ENCODE data around the gene AFF1.
A peak's percentile ranks its signal among the peaks of the same experiment; 100 is the strongest.
"Not testable (repeated sequence)": the region's sequence is repeated elsewhere in the genome, so short reads cannot be mapped to it uniquely, and the experiment has no call there.

Gene AFF1

DNA sequence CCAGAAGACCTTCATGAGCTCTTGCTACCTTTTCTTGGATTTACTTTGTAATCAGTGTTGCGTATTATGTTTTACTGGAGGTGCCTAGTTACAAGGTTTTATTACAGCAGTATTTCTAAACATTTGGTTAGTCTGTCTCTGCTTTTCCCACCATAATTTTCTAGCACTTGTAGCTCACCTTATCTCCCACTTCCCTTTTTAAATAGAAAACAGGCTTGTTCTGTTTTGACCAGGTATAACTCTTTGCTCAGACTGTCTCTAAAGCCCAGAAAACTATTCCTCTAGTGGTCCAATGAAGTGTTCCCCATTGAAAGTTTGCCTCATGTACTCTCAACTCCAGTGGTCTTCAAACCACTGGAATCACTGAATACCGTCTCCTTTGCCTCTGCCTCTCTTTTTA lies 43.9 kb downstream of the AFF1 start:
- DNase-seq (ENCODE audit: low spot score) = no peak

DNA sequence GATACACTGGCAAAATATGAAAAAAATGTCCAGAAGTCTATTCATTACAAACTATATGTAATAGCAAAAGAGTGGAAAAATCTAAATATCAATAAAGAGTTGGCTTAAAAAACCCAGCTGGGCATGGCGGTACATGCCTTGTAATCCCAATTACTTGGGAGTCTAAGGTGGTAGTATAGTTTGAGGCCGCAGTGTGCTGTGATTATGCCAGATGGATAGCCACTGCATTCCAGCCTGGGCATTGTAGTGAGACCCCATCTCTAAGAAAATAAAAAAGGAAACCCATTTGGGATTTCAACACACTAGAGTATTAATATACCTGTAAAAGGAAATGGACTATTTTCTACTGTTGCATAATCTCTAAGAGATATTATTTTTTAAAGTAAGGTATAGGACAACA lies 45.4 kb downstream of the AFF1 start:
- no peak for DNase-seq (ENCODE audit: low spot score)

DNA sequence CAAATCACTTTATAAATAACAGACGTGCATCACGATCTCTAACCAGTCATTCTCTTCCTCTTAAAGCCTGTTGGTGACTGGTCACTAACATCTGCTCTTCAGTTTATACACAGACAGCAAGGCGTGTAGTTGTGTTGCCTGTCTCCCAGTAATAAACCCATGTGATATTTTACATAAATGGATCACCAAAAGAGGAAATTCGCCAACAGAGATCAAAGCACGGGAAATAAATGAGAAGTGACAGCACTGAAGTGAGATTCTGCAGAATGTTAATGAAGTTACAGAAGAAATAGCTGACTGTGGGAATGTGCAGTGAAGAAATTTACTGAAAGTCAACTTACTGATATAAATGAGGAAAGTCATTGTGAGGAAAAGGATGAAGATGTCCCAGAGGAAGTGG lies 47.0 kb downstream of the AFF1 start:
- no peak for DNase-seq (ENCODE audit: low spot score)

DNA sequence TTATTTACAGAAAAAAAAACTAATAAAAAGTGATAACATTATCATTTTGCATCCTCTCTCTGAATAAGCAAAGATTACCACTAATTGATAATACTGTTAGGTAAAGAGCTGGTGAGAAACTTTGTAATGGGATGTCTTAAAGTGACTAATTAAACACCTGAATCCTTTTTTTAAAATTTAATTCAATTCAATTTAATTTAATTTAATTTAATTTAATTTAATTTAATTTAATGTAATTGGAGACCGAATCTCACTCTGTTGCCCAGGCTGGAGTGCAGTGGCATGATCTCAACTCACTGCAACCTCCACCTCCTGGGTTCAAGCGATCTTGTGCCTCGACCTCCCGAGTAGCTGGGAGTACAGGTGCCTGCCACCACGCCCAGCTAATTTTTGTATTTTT lies 51.0 kb downstream of the AFF1 start:
- DNase-seq (ENCODE audit: low spot score) = not testable (repeated sequence)

DNA sequence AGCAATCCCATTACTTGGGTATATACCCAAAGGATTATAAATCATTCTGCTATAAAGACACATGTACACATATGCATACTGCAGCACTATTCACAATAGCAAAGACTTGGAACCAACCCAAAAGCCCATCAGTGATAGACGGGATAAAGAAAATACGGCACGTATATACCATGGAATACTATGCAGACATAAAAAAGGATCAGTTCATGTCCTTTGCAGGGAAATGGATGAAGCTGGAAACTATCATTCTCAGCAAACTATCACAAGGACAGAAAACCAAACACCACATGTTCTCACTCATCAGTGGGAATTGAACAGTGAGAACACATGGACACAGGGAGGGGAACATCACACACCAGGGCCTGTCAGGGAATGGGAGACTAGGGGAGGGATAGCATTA lies 54.8 kb downstream of the AFF1 start:
- DNase-seq (ENCODE audit: low spot score) = not testable (repeated sequence)

DNA sequence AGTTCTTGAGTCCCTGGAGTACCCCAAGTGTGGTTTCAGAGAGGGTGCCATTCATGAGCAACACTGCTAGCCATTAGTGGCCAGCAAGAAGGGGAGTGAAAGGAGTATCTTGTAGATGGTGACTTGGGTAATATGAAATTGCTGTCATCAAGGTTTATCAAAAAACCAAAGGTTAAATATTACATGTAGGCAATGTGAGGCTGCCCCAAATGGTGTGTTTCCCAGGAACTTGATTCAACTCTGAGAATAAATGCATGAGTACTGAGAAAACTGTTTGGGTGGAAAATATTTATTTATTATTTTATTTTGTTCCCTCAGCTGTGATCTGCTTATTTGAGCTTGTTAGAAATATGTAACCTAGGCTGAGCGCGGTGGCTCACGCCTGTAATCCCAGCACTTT lies 55.7 kb downstream of the AFF1 start:
- no peak for DNase-seq (ENCODE audit: low spot score)

DNA sequence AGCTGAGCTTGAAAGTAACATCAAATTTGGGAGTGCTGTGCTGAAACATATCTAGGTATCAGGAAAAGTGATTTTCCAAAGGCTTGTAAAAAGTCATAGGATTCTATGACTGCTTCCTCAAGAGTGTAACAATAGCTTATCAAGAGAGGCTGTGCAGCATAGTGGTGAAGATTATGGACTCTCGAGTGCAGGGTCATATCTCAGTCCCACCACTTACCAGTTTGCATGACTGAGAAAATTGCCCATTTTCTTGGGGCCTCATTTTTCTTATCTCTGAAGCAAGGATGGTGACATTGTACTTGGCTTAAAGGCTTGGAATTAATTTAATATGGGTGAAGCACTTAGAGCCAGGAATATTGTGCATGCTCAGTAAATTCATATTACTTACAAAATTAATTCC lies 57.2 kb downstream of the AFF1 start:
- DNase-seq (ENCODE audit: low spot score) = no peak

DNA sequence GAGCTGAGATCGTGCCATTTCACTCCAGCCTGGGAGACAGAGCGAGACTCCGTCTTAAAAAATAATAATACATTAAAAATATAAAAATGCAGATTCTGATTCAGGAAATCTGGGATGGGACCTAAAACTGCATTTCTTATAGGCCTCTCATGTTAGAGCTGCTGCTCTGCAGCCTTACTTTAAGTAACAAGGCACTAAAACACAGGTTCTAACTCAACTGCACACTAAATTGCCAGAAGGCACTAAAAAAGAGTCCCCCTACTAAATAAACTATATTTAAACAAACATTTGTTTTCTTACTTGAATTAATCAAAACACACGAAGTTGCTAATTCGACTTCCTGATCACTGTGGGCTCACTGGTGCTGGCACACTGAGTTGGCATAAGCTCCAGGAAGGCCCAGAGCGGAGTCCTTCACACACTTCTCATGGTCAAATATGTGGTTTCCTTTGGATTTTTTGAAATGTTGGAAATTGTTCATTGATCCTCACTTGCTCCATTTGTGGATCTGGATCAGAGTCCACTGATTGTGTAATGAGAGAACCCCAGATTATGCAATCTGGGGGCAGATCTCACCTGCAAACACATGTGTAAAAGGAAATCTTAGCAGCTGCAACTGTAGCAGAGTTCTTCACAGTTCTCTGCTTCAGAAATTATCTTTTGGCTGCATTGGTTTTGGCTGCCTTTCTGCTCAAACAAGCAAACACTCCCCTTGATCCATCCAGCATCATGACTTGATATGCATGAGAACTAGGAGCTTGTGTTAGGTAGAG lies 59.3 kb downstream of the AFF1 start:
- no peak for DNase-seq (ENCODE audit: low spot score)

DNA sequence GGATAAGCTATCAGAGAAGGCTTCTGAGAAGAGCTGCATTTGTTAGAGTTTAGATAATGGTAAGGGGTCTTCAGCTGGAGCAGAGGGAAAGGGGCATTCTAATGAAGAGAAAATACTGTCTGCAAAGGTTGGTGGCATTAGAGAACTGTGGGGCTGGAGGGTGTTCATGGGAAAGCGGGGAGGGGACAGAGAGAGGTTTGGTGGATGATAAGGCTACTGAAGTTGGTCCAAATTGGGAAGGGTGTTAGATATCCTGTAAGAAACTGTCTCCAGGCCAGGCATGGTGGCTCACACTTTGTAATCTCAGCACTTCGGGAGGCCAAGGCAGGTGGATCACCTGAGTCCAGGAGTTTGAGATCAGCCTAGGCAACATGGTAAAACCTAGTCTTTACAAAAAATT lies 59.9 kb downstream of the AFF1 start:
- DNase-seq (ENCODE audit: low spot score) = no peak

DNA sequence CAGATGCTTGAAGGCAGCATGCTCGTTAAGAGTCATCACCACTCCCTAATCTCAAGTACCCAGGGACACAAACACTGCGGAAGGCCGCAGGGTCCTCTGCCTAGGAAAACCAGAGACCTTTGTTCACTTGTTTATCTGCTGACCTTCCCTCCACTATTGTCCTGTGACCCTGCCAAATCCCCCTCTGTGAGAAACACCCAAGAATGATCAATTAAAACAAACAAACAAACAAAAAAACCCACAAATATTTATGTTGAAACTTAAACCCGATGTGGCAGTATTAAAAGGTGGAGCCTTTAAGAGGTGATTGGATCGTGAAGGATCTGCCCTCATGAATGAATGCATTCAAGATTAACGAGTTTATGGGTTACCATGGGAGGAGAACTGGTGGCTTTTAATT lies 61.7 kb downstream of the AFF1 start:
- not testable (repeated sequence) for DNase-seq (ENCODE audit: low spot score)

DNA sequence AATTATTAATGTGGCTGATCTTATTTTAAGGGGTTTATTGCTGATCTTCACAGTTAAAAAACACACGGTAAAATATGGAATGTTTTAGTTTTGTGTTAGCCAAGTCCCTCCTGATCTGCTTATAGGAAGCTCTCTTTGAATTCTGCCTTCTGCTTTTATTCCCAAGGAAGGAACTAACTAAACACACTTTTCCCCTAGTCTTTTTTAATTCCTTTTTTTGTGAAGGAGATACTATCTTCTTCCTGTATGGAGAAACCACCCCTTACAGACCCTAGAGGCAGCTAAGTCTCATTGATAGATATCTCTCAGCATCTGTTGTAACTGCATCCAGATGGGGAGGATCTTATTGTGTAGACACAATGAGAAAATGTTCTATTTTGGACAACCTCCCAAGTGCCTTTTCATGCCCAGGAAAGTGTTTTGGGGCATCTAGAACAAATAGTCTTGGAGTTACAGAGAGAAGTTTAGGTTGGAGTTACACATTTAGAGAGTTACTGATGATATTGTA lies 64.4 kb downstream of the AFF1 start:
- DNase-seq (ENCODE audit: low spot score) = no peak

DNA sequence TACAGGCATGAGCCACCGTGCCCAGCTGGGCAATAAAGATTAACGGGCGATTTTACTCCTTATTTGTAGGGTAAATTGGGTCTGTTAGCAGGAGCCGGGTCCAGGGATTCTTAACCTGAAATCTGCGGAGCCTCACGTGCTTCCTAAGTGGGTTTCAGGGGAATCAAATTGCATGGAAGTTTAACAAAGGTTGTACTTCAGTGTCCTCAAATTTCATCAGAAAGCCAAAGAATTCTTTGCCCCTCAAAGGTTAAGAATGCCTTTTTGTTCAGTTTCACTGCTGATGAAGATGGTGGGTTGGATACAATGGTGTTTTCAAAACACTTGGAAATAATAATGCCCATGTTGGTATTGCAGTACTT lies 67.9 kb downstream of the AFF1 start:
- no peak for DNase-seq (ENCODE audit: low spot score)

DNA sequence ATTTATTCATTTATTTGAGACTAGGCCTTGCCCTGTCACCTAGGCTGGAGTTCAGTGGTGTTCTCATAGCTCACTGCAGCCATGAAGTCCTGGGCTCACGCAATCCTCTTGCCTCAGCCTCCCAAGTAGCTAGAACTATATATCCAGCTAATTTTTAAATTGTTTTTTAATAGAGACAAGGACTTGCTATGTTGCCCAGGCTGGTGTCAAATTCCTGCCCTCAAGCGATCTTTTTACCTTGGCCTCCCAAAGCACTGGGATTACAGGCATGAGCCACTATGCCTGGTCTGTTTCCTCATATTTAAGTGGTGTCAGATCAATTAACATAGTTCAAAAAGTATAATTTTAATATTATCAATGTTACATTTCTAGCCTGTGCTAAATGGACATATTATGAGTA lies 68.5 kb downstream of the AFF1 start:
- no peak for DNase-seq (ENCODE audit: low spot score)

DNA sequence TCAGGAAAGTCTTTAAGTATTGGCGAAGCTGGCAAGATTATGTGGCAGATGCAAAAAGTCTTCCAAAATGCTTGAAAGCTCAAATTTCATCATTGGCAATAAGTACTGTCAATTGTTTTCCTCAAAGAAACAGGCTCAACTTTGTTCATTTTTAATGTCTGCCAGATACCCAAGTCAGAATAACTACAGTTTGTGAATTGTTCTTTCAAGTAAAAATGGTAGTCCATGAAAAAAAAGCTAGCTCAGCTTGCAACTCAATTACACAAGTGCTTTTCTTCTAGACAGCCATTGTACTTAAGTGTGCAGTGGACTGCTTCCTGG lies 70.5 kb downstream of the AFF1 start:
- no peak for DNase-seq (ENCODE audit: low spot score)

DNA sequence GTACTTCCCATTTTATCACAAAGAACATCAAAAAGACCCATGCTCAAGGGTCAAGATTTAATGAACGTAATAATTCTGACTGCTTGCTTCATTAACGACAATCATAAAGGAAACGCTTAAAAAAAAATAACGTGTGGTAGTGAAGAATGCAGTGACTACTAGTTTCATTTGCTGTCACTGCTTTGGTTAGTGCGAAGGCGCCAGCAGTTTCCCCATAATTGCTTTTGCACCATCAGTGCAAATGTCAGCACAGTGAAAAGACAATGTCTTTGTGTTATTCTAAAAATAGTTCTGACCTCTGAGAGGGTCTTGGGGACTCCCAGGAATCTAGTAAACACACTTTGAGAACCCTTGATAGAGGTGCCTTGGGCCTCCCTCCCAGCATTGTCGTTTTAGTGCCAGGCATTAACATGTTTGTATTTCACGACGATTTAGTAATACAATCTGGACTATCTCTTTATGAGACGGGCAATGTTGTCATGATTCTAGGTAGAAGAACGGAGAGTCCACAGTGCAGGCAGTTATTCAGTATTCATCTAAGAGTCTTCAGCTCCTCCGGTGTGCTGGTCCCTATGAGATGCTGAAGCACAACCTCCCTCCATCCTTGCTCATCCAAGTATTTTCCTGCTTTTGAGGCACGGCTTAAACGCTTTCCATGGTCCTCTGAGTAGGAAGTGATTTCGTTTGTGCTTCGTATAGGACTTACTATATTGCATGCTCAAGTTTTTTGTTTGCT lies 71.0 kb downstream of the AFF1 start:
- DNase-seq (ENCODE audit: low spot score) = peak; percentile 27

DNA sequence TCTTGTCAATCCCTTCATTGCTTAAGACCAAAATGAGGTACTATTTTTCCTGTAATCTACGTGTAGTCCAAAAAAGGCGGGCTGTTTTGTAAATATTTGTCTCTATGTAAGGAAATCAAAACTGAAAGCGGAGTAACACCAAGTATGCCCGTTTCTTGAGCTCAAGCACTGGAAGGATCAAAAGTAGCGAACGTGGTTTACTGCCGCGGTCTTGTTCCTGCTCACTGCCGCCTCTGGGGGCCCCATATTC lies 71.5 kb downstream of the AFF1 start:
- DNase-seq (ENCODE audit: low spot score) = no peak

DNA sequence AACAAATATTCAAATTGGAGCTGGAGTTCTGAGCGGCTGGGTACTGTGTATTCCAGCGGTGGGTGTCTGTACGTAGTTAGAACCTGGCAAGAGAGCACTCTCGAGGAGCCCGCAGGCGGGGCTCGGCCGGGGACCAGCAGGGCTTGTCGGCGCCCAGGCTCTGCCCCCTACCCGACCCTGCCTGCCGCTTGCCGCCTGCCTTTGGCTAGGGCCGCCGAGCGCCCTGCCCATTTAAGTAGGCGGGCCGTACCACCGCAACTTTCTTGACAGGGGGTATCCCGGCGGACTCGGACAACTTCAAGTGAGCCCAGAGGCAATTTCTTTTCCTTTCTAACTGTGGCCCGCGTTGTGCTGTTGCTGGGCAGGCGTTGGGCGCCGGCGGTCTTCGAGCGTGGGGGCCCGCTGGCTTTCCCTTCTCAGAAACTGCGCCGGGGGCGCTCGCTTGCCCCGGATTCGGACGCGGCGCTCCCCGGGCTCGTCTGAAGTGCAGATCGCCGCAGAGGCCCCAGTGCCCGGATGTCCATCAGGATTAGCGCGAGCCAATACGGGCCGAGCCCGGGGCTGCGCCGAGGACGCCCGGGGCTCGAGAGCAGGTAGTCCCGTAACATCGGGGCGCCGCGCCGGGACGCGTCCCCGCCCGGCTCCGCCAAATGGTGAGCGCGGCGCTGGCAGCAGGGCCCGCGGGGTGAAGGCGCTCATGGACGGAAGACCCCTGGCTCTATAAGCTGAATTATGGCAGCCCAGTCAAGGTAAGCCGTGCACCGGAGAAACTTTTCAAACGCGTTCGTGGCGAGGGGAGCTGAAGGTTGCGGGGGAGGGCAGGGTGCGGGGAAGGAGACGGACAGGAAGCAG lies 72.1 kb downstream of the AFF1 start:
- DNase-seq (ENCODE audit: low spot score) = peak; percentile 91

DNA sequence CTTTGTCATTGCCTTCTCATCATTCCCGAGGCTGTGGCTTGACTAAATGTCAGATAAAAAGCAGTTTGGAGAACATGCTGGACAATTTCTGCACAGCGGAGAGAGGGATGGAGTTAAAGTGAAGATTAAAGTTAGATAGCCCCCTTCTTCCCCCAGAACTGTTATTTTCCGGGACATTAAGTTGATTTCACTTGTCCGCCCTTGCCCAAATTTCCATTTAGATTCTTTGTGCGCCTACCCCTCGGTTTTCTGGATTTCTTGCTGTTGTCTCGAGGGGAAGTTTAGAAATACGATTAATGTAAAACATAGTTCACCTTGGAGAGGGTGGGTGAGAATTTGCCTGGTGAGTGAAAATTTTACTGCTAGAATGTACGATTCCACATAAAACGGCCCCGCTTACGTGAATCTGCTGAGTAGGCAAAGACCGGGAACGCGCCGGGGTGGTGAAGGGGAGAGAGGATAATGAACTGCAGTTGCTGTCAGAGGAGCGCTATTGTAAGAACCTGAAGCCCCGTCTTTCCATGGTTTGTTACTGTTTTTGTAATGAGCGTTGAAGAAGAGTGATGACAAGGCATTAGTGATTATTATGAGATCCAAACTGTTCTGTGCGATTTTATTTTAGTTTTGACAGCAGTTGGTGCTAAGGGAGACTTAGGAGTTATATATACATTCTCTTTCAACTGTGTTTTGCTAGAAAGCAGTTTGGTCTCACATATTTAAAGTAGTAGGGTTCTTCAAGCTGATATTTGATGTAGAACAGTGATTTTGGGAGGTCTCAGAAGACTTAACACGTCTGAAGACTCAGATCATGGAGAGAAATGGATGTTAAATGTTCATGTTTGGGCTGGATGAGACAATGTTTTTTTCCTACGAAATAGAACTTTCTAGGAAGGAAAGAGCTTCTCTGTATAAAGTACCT lies 73.0 kb downstream of the AFF1 start:
- peak; percentile 22 for DNase-seq (ENCODE audit: low spot score)

DNA sequence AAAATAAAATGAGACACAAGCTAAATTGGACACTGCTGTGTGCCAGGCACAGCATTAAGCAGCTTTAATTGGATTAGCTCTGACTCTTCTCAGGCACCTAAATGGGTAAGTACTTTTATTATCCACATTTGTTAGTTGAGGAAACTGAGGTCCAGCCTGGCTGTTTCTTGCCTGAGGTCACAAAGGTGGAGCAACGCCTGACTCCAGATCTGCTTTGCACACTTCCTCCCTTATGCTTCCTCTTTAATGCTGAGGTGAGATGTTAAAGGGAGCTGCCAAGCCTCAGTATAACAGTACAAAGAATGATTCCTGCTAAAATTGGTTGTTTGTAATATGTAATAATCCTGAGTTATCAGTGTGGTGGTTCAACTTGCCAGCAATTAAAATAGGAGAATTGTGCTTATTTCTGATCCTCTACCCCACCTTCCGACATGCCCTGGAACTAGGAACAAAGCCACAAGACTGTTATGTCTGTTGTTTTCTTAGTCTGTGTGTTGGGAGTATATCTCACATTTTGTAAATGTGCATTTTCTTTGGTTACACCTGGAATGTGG lies 74.4 kb downstream of the AFF1 start:
- DNase-seq (ENCODE audit: low spot score) = no peak

DNA sequence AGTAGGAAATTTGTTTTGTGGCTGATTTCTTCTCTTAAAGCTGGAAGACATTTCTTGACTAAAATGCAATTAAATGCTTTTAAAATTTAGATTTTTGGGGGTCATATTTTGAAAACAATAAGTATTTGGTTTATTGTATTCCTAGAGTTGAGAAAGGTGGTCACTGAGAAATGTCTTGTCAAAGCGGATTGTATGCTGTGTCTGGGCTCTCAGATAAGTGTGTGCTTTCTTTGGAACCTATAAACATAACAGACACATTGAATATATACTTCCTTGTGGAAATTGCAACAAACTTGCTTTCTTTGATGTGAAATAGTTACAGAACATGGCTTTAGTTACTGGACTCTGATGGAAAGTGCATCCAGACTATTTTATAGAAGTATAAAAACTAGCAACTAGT lies 75.4 kb downstream of the AFF1 start:
- DNase-seq (ENCODE audit: low spot score) = no peak

DNA sequence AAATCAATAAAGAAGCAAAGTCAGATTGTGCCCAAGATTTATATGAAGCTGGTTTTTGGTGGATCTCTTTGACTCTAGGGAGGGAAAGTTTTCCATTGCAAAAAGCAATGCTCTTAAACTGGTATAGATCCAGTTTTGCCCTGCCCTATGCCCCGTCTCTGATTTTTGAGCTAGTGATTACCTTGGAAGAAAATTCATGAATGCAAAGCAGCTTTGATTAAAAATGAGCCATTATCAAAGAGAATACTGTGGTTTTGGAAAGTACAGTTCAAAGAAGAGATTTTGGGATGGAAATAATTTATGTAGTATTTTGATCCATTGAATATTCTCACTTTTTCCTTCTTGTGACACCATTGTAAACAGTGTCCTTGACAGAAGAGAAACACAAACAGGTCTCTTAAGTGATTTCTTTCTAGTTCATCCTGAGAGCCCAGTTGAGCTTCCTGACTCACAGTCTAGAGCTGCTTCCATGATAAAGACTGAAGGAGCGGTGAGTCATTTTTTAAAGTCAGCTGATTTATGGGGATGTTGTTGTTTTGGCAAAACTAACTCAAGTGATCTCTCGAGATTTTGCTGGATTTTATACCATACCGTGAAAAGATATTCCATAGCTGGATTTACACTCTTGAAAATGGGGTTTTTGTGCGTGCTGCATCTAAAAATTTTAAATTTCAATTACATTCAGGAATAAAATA lies 76.7 kb downstream of the AFF1 start:
- peak; percentile 13 for DNase-seq (ENCODE audit: low spot score)
